ENCODE results near the gene MOB4.
"Not testable (repeated sequence)": the region's sequence is repeated elsewhere in the genome, so short reads cannot be mapped to it uniquely, and the experiment has no call there.

MOB4 gene

GRCh38 chr2:197577446-197577845, 61.6 kb downstream of the MOB4 start:
- no peak overlapping the region for H3K4me3 ChIP-seq (ENCODE audit: low read length)
- no peaks in the 10 kb centered on the region for H3K79me2 ChIP-seq (ENCODE audit: low read length)
- H3K36me3 ChIP-seq (replicated peaks; ENCODE audit: insufficient read depth, low read length): no peaks in the 10 kb centered on the region
- H3K9me3 ChIP-seq (replicated peaks; ENCODE audit: insufficient read depth, low read length): no peaks in the 10 kb centered on the region
- no peak overlapping the region for H3K27ac ChIP-seq (ENCODE audit: low read length)
- no peaks in the 10 kb centered on the region for H3K9me2 ChIP-seq (replicated peaks; ENCODE audit: insufficient read depth, low read length)
- TF ChIP-seq CTCF (IDR thresholded peaks at IDR 0.05; ENCODE audit: low read length): no peak
- TF ChIP-seq EZH2 (optimal IDR thresholded peaks at IDR 0.05; ENCODE audit: low read depth, low read length): no peak
- TF ChIP-seq EZH2phosphoT487 (IDR thresholded peaks at IDR 0.05; ENCODE audit: low read length): no peak
- H3K4me1 ChIP-seq (ENCODE audit: low read length): peaks cover 17% of the 10 kb centered on the region
- H4K20me1 ChIP-seq (ENCODE audit: insufficient read depth, low read length): no peaks in the 10 kb centered on the region
- H3K4me2 ChIP-seq (ENCODE audit: low read depth, low read length): no peak overlapping the region
- no peak overlapping the region for H3K9ac ChIP-seq (ENCODE audit: low read length)
- no peaks in the 10 kb centered on the region for H3K27me3 ChIP-seq (replicated peaks; ENCODE audit: insufficient read depth, low read length)
- H2AFZ ChIP-seq (ENCODE audit: low read length): no peak overlapping the region
- no peak for DNase-seq
- peaks cover 5% of the 10 kb centered on the region; the same call in 1 of the 2 replicates for H3F3A ChIP-seq (ENCODE audit: insufficient read depth, low read length)

GRCh38 chr2:197578294-197578693, 62.4 kb downstream of the MOB4 start:
- not testable (repeated sequence) for H3F3A ChIP-seq (ENCODE audit: insufficient read depth, low read length); H2AFZ ChIP-seq (ENCODE audit: low read length); H3K4me2 ChIP-seq (ENCODE audit: low read depth, low read length); H3K9ac ChIP-seq (ENCODE audit: low read length); H3K36me3 ChIP-seq (replicated peaks; ENCODE audit: insufficient read depth, low read length); H4K20me1 ChIP-seq (ENCODE audit: insufficient read depth, low read length); H3K9me3 ChIP-seq (replicated peaks; ENCODE audit: insufficient read depth, low read length); H3K79me2 ChIP-seq (ENCODE audit: low read length); H3K4me3 ChIP-seq (ENCODE audit: low read length); H3K27me3 ChIP-seq (replicated peaks; ENCODE audit: insufficient read depth, low read length); H3K9me2 ChIP-seq (replicated peaks; ENCODE audit: insufficient read depth, low read length)
- peak overlapping the region; percentile 23; the same call in 1 of the 2 replicates for H3K27ac ChIP-seq (ENCODE audit: low read length)
- H3K4me1 ChIP-seq (ENCODE audit: low read length): peaks cover 17% of the 10 kb centered on the region
- DNase-seq: peak; percentile 79

GRCh38 chr2:197580166-197580565, 64.3 kb downstream of the MOB4 start:
- not testable (repeated sequence) for DNase-seq; H3K27me3 ChIP-seq (replicated peaks; ENCODE audit: insufficient read depth, low read length); H4K20me1 ChIP-seq (ENCODE audit: insufficient read depth, low read length); H3K9ac ChIP-seq (ENCODE audit: low read length); H3K79me2 ChIP-seq (ENCODE audit: low read length); H3K4me3 ChIP-seq (ENCODE audit: low read length); H3K9me3 ChIP-seq (replicated peaks; ENCODE audit: insufficient read depth, low read length); H3K27ac ChIP-seq (ENCODE audit: low read length); H3K36me3 ChIP-seq (replicated peaks; ENCODE audit: insufficient read depth, low read length); H3K9me2 ChIP-seq (replicated peaks; ENCODE audit: insufficient read depth, low read length); H3K4me2 ChIP-seq (ENCODE audit: low read depth, low read length); H2AFZ ChIP-seq (ENCODE audit: low read length); H3F3A ChIP-seq (ENCODE audit: insufficient read depth, low read length)
- H3K4me1 ChIP-seq (ENCODE audit: low read length): peaks cover 17% of the 10 kb centered on the region

- not testable (repeated sequence) for H3F3A ChIP-seq (ENCODE audit: insufficient read depth, low read length); H3K9me2 ChIP-seq (replicated peaks; ENCODE audit: insufficient read depth, low read length); H2AFZ ChIP-seq (ENCODE audit: low read length); H3K36me3 ChIP-seq (replicated peaks; ENCODE audit: insufficient read depth, low read length); H3K4me1 ChIP-seq (ENCODE audit: low read length); H3K4me2 ChIP-seq (ENCODE audit: low read depth, low read length); H3K9me3 ChIP-seq (replicated peaks; ENCODE audit: insufficient read depth, low read length); H3K4me3 ChIP-seq (ENCODE audit: low read length); H3K27ac ChIP-seq (ENCODE audit: low read length); H3K79me2 ChIP-seq (ENCODE audit: low read length); DNase-seq; H3K9ac ChIP-seq (ENCODE audit: low read length); H4K20me1 ChIP-seq (ENCODE audit: insufficient read depth, low read length); H3K27me3 ChIP-seq (replicated peaks; ENCODE audit: insufficient read depth, low read length)
These were observed 71.4 kb downstream of the MOB4 start for GRCh38 chr2:197587255-197587654.

- Histone ChIP-seq H3K9me2 (replicated peaks; ENCODE audit: insufficient read depth, low read length) (no peaks in the 10 kb centered on the region), H3K9me3 (replicated peaks; ENCODE audit: insufficient read depth, low read length) (no peaks in the 10 kb centered on the region), H3K79me2 (ENCODE audit: low read length) (no peaks in the 10 kb centered on the region), H3K4me1 (ENCODE audit: low read length) (no peaks in the 10 kb centered on the region), H3K27me3 (replicated peaks; ENCODE audit: insufficient read depth, low read length) (no peaks in the 10 kb centered on the region), H3F3A (ENCODE audit: insufficient read depth, low read length) (no peaks in the 10 kb centered on the region), H3K4me3 (ENCODE audit: low read length) (no peak overlapping the region), H3K4me2 (ENCODE audit: low read depth, low read length) (no peak overlapping the region), H4K20me1 (ENCODE audit: insufficient read depth, low read length) (no peaks in the 10 kb centered on the region), H3K36me3 (replicated peaks; ENCODE audit: insufficient read depth, low read length) (no peaks in the 10 kb centered on the region), H2AFZ (ENCODE audit: low read length) (no peak overlapping the region), H3K9ac (ENCODE audit: low read length) (no peak overlapping the region), H3K27ac (ENCODE audit: low read length) (no peak overlapping the region)
- no peak for TF ChIP-seq CTCF (IDR thresholded peaks at IDR 0.05; ENCODE audit: low read length)
- TF ChIP-seq EZH2 (optimal IDR thresholded peaks at IDR 0.05; ENCODE audit: low read depth, low read length): no peak
- TF ChIP-seq EZH2phosphoT487 (IDR thresholded peaks at IDR 0.05; ENCODE audit: low read length): no peak
- DNase-seq: no peak
These were observed 75.6 kb downstream of the MOB4 start for GRCh38 chr2:197591339-197592072.

Measured in MM.1S (cell line).